ENCODE data around the gene GDF3.
"Not testable (repeated sequence)": the region's sequence is repeated elsewhere in the genome, so short reads cannot be mapped to it uniquely, and the experiment has no call there.

The GDF3 gene

GRCh38 chr12:7709969-7710675 lies 14.5 kb upstream of the GDF3 start:
- Histone ChIP-seq H2AFZ (ENCODE audit: low read length, unreplicated experiment) (no peak overlapping the region), H3K27ac (ENCODE audit: low read depth, low read length) (no peak overlapping the region), H3K36me3 (ENCODE audit: insufficient read depth, low read length) (no peaks in the 10 kb centered on the region), H3K4me1 (ENCODE audit: control insufficient read depth, insufficient read depth, low read length, unreplicated experiment) (no peaks in the 10 kb centered on the region), H3K27me3 (ENCODE audit: insufficient read depth, low read length) (peaks cover 17% of the 10 kb centered on the region), H3K79me2 (ENCODE audit: control insufficient read depth, insufficient read depth, low read length, unreplicated experiment) (no peaks in the 10 kb centered on the region), H3K4me3 (ENCODE audit: low read depth, low read length) (no peak overlapping the region)

- no peak overlapping the region for H3K27ac ChIP-seq (ENCODE audit: low read depth, low read length)
- H3K4me1 ChIP-seq (ENCODE audit: control insufficient read depth, insufficient read depth, low read length, unreplicated experiment), result no peaks in the 10 kb centered on the region
- H3K27me3 ChIP-seq (ENCODE audit: insufficient read depth, low read length), result peaks cover 11% of the 10 kb centered on the region
- no peaks in the 10 kb centered on the region for H3K79me2 ChIP-seq (ENCODE audit: control insufficient read depth, insufficient read depth, low read length, unreplicated experiment)
- H3K4me3 ChIP-seq (ENCODE audit: low read depth, low read length), result no peak overlapping the region
- H2AFZ ChIP-seq (ENCODE audit: low read length, unreplicated experiment), result no peak overlapping the region
- no peaks in the 10 kb centered on the region for H3K36me3 ChIP-seq (ENCODE audit: insufficient read depth, low read length)
These were observed 10.3 kb upstream of the GDF3 start for GRCh38 chr12:7705846-7706245.

GRCh38 chr12:7695237-7695560 lies 376 bp downstream of the GDF3 start:
- Histone ChIP-seq H3K27me3 (ENCODE audit: insufficient read depth, low read length) (no peaks in the 10 kb centered on the region), H3K36me3 (ENCODE audit: insufficient read depth, low read length) (no peaks in the 10 kb centered on the region), H3K4me1 (ENCODE audit: control insufficient read depth, insufficient read depth, low read length, unreplicated experiment) (peaks cover 7% of the 10 kb centered on the region), H3K27ac (ENCODE audit: low read depth, low read length) (no peak overlapping the region), H2AFZ (ENCODE audit: low read length, unreplicated experiment) (no peak overlapping the region), H3K79me2 (ENCODE audit: control insufficient read depth, insufficient read depth, low read length, unreplicated experiment) (no peaks in the 10 kb centered on the region), H3K4me3 (ENCODE audit: low read depth, low read length) (0 out of 2 replicates have a peak overlapping the region, but pooled peaks have one; percentile 32)

- H3K27me3 ChIP-seq (ENCODE audit: insufficient read depth, low read length), result no peaks in the 10 kb centered on the region
- H3K27ac ChIP-seq (ENCODE audit: low read depth, low read length), result no peak overlapping the region
- H3K4me1 ChIP-seq (ENCODE audit: control insufficient read depth, insufficient read depth, low read length, unreplicated experiment), result peaks cover 7% of the 10 kb centered on the region
- H3K36me3 ChIP-seq (ENCODE audit: insufficient read depth, low read length), result no peaks in the 10 kb centered on the region
- H3K4me3 ChIP-seq (ENCODE audit: low read depth, low read length), result no peak overlapping the region
- no peak overlapping the region for H2AFZ ChIP-seq (ENCODE audit: low read length, unreplicated experiment)
- no peaks in the 10 kb centered on the region for H3K79me2 ChIP-seq (ENCODE audit: control insufficient read depth, insufficient read depth, low read length, unreplicated experiment)
These were observed 879 bp downstream of the GDF3 start for GRCh38 chr12:7694556-7695236.

GRCh38 chr12:7693793-7694192 lies 1.8 kb downstream of the GDF3 start:
- H3K27ac ChIP-seq (ENCODE audit: low read depth, low read length), result no peak overlapping the region
- no peaks in the 10 kb centered on the region for H3K27me3 ChIP-seq (ENCODE audit: insufficient read depth, low read length)
- no peak overlapping the region for H3K4me3 ChIP-seq (ENCODE audit: low read depth, low read length)
- H3K4me1 ChIP-seq (ENCODE audit: control insufficient read depth, insufficient read depth, low read length, unreplicated experiment), result peaks cover 7% of the 10 kb centered on the region
- H3K79me2 ChIP-seq (ENCODE audit: control insufficient read depth, insufficient read depth, low read length, unreplicated experiment), result no peaks in the 10 kb centered on the region
- no peak overlapping the region for H2AFZ ChIP-seq (ENCODE audit: low read length, unreplicated experiment)
- H3K36me3 ChIP-seq (ENCODE audit: insufficient read depth, low read length), result no peaks in the 10 kb centered on the region

GRCh38 chr12:7681535-7681934 lies 14.0 kb downstream of the GDF3 start:
- Histone ChIP-seq H3K27ac (ENCODE audit: low read depth, low read length) (no peak overlapping the region), H3K36me3 (ENCODE audit: insufficient read depth, low read length) (no peaks in the 10 kb centered on the region), H3K27me3 (ENCODE audit: insufficient read depth, low read length) (no peaks in the 10 kb centered on the region), H3K79me2 (ENCODE audit: control insufficient read depth, insufficient read depth, low read length, unreplicated experiment) (no peaks in the 10 kb centered on the region), H3K4me1 (ENCODE audit: control insufficient read depth, insufficient read depth, low read length, unreplicated experiment) (no peaks in the 10 kb centered on the region), H3K4me3 (ENCODE audit: low read depth, low read length) (no peak overlapping the region), H2AFZ (ENCODE audit: low read length, unreplicated experiment) (no peak overlapping the region)

GRCh38 chr12:7679251-7680045 lies 16.1 kb downstream of the GDF3 start:
- no peak overlapping the region for H2AFZ ChIP-seq (ENCODE audit: low read length, unreplicated experiment)

GRCh38 chr12:7678744-7679143 lies 16.8 kb downstream of the GDF3 start:
- Histone ChIP-seq H3K36me3 (ENCODE audit: insufficient read depth, low read length) (no peaks in the 10 kb centered on the region), H3K27me3 (ENCODE audit: insufficient read depth, low read length) (no peaks in the 10 kb centered on the region), H3K4me1 (ENCODE audit: control insufficient read depth, insufficient read depth, low read length, unreplicated experiment) (no peaks in the 10 kb centered on the region), H2AFZ (ENCODE audit: low read length, unreplicated experiment) (no peak overlapping the region), H3K4me3 (ENCODE audit: low read depth, low read length) (no peak overlapping the region), H3K27ac (ENCODE audit: low read depth, low read length) (no peak overlapping the region), H3K79me2 (ENCODE audit: control insufficient read depth, insufficient read depth, low read length, unreplicated experiment) (no peaks in the 10 kb centered on the region)

More at GRCh38 chr12:7679251-7680045, 16.1 kb downstream of the GDF3 start:
- Histone ChIP-seq H3K27me3 (ENCODE audit: insufficient read depth, low read length) (no peaks in the 10 kb centered on the region), H3K4me3 (ENCODE audit: low read depth, low read length) (no peak overlapping the region), H3K79me2 (ENCODE audit: control insufficient read depth, insufficient read depth, low read length, unreplicated experiment) (no peaks in the 10 kb centered on the region), H3K27ac (ENCODE audit: low read depth, low read length) (no peak overlapping the region), H3K36me3 (ENCODE audit: insufficient read depth, low read length) (no peaks in the 10 kb centered on the region), H3K4me1 (ENCODE audit: control insufficient read depth, insufficient read depth, low read length, unreplicated experiment) (no peaks in the 10 kb centered on the region)

GRCh38 chr12:7677432-7677888 lies 18.1 kb downstream of the GDF3 start:
- not testable (repeated sequence) for H3K4me1 ChIP-seq (ENCODE audit: control insufficient read depth, insufficient read depth, low read length, unreplicated experiment); H3K36me3 ChIP-seq (ENCODE audit: insufficient read depth, low read length); H3K27ac ChIP-seq (ENCODE audit: low read depth, low read length); H2AFZ ChIP-seq (ENCODE audit: low read length, unreplicated experiment); H3K27me3 ChIP-seq (ENCODE audit: insufficient read depth, low read length); H3K79me2 ChIP-seq (ENCODE audit: control insufficient read depth, insufficient read depth, low read length, unreplicated experiment); H3K4me3 ChIP-seq (ENCODE audit: low read depth, low read length)

- H2AFZ ChIP-seq (ENCODE audit: low read length, unreplicated experiment); H3K27ac ChIP-seq (ENCODE audit: low read depth, low read length): not testable (repeated sequence)
These were observed 20.1 kb downstream of the GDF3 start for GRCh38 chr12:7675455-7675854.

More at GRCh38 chr12:7675455-7675854, 20.1 kb downstream of the GDF3 start:
- not testable (repeated sequence) for H3K4me1 ChIP-seq (ENCODE audit: control insufficient read depth, insufficient read depth, low read length, unreplicated experiment); H3K79me2 ChIP-seq (ENCODE audit: control insufficient read depth, insufficient read depth, low read length, unreplicated experiment); H3K27me3 ChIP-seq (ENCODE audit: insufficient read depth, low read length); H3K4me3 ChIP-seq (ENCODE audit: low read depth, low read length); H3K36me3 ChIP-seq (ENCODE audit: insufficient read depth, low read length)

Measured in ACC112 (cell line).